ENCODE results near the gene NSD2. TPM values are rescaled to one million over a fixed set of nuclear protein-coding genes. Genes with fewer than 3 reads are reported as not detected.

Gene NSD2
- total RNA-seq, 1 donor from 2014 or later, result 138 TPM

DNA sequence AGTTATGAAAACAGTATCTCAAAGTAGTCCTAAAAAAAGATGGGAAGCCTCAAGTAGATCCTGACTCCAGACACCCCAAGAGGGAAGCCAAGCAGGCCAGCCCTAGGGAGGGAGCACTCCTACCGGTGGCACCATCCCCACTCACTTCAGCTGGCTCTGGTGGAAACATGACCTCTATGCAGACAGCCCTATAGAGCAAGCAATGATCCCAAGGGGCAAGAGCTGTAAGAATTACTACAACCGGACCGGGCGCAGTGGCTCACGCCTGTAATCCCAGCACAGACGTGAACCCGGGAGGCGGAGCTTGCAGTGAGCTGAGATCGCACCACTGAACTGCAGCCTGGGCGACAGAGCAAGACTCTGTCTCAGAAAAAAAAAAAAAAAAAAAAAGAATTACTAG is 20.9 kb upstream of the NSD2 start:
- H3K4me1 Mint-ChIP-seq (ENCODE audit: low read depth, unreplicated experiment), result peaks cover 2% of the 10 kb centered on the region
- no peak overlapping the region for H3K27ac Mint-ChIP-seq (ENCODE audit: unreplicated experiment)
- TF ChIP-seq CTCF (IDR thresholded peaks at IDR 0.05; ENCODE audit: partially characterized antibody, unreplicated experiment), result no peak
- H3K4me3 Mint-ChIP-seq (ENCODE audit: unreplicated experiment), result no peak overlapping the region
- H3K27me3 Mint-ChIP-seq (ENCODE audit: unreplicated experiment), result peaks cover 9% of the 10 kb centered on the region
- H3K9me3 Mint-ChIP-seq (ENCODE audit: unreplicated experiment), result peaks cover 2% of the 10 kb centered on the region
- no peaks in the 10 kb centered on the region for H3K36me3 Mint-ChIP-seq (ENCODE audit: unreplicated experiment)
- DNase-seq, result no peak

DNA sequence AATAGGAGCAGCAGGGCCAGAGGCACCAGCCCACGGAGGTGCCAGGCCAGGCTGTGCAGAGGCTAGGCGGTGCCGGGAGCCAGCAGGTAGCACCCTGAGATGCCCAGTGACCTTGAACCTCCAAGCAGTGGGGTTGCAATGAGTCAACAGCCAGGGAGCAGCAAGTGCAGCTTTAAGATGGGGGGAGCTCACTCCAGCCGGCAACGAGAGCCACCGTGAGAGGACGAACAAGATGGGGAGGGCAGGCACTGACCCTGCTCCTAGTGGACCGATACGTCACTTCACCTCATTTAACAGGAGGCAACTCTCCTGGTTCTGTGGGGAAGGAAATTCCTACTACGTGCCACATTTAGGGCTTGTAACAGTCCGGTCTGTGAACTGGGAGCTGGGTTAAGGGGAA is 20.0 kb upstream of the NSD2 start:
- TF ChIP-seq CTCF (IDR thresholded peaks at IDR 0.05; ENCODE audit: partially characterized antibody, unreplicated experiment), result no peak
- Mint-ChIP-seq H3K27me3 (ENCODE audit: unreplicated experiment) (peaks cover 9% of the 10 kb centered on the region), H3K27ac (ENCODE audit: unreplicated experiment) (no peak overlapping the region), H3K4me3 (ENCODE audit: unreplicated experiment) (no peak overlapping the region), H3K36me3 (ENCODE audit: unreplicated experiment) (no peaks in the 10 kb centered on the region), H3K9me3 (ENCODE audit: unreplicated experiment) (peaks cover 2% of the 10 kb centered on the region), H3K4me1 (ENCODE audit: low read depth, unreplicated experiment) (peaks cover 2% of the 10 kb centered on the region)
- DNase-seq, result no peak

DNA sequence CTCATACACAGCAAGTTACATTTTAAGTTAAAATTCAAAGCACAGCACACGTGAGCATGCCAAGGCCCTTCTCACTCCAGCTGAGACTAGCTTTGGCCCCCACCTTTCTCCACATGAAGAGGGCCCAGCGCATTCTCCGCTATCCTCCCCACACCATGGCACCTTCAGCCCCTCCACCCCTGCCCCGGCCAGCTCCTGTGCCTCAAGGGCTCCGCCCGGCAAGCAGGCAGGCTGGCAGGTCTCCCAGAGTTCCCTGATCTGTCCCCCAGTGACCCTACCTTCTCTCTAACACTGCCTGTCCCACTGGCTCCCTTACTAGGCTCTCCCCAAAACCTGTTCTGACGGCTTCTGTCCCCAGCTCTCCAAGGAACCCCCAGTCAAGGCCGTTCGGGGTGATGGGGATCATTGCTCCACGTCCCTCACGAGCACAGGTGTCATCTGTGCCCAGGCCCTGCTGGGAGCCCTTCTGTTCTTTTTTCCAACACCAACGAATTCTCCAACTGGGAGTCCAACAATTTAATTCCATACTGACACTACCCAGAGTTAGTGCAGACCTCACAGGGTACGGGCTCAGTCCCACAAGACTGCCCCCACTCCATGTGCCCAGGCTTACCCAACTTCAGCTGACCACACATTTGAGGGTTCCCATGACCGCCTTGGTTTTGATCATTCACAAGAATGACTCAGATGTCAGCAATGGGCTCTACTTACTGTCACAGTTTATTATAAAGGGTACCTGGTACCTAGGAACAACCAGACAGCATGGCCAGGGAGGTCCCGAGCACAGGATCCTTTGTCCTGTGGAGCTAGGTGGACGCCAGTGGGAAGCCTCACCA is 19.4 kb upstream of the NSD2 start:
- H3K27ac Mint-ChIP-seq (ENCODE audit: unreplicated experiment), result no peak overlapping the region
- no peak for DNase-seq
- no peaks in the 10 kb centered on the region for H3K36me3 Mint-ChIP-seq (ENCODE audit: unreplicated experiment)
- no peak overlapping the region for H3K4me3 Mint-ChIP-seq (ENCODE audit: unreplicated experiment)
- H3K27me3 Mint-ChIP-seq (ENCODE audit: unreplicated experiment), result peaks cover 9% of the 10 kb centered on the region
- peaks cover 2% of the 10 kb centered on the region for H3K4me1 Mint-ChIP-seq (ENCODE audit: low read depth, unreplicated experiment)
- no peak for TF ChIP-seq CTCF (IDR thresholded peaks at IDR 0.05; ENCODE audit: partially characterized antibody, unreplicated experiment)
- peaks cover 2% of the 10 kb centered on the region for H3K9me3 Mint-ChIP-seq (ENCODE audit: unreplicated experiment)

DNA sequence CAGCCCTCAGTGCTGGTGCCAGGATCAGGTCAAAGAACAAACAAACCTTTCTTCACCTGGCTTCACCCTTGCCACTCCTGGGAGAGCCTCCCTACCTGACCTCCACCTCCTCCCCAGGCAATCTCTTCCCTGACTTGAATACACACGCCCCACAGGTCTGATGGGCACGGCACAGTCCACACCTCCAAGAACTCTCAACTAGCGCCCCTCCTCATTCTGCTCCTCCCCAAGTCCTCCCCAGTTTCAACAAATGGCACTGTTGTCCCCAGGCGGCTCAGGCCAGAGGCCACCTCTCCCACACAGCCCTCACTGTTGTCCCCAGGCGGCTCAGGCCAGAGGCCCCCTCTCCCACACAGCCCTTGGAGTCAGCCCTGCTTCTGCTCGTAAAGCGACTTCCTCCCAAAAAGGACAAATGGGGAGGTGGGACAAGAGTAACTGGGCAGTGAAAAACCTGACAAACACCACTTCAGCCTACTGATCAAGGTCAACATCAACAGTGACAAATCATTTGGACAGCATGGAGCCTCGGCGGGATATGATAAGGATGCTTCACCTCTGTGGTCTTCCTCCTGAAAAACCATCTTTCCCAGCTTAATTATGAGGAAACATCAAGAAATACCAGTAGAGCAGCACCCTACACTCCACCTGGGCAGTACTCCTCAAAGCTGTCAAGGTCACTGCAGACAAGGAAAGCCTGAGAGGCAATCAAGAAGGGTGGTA is 18.1 kb upstream of the NSD2 start:
- Mint-ChIP-seq H3K27me3 (ENCODE audit: unreplicated experiment) (peaks cover 9% of the 10 kb centered on the region), H3K4me1 (ENCODE audit: low read depth, unreplicated experiment) (peaks cover 2% of the 10 kb centered on the region), H3K36me3 (ENCODE audit: unreplicated experiment) (no peaks in the 10 kb centered on the region), H3K9me3 (ENCODE audit: unreplicated experiment) (peaks cover 2% of the 10 kb centered on the region), H3K27ac (ENCODE audit: unreplicated experiment) (no peak overlapping the region), H3K4me3 (ENCODE audit: unreplicated experiment) (no peak overlapping the region)
- TF ChIP-seq CTCF (IDR thresholded peaks at IDR 0.05; ENCODE audit: partially characterized antibody, unreplicated experiment), result no peak
- DNase-seq, result no peak

DNA sequence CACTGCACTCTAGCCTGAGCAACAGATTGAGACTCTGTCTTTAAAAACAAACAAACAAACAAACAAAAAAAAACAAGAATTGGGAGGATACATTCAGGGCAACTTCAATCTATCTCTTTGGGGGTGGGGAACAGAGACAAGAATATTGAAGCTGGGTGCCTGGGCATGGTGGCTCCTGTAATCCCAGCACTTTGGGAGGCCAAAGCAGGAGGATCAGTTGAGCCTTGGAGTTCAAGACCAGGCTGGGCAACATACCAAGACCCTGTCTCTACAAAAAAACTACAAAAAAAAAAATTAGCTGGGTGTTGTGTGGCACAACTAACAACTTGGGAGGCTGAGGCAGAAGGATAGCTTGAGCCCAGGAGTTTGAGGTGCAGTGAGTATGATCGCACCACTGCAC is 16.4 kb upstream of the NSD2 start:
- Mint-ChIP-seq H3K27me3 (ENCODE audit: unreplicated experiment) (peaks cover 14% of the 10 kb centered on the region), H3K9me3 (ENCODE audit: unreplicated experiment) (peaks cover 2% of the 10 kb centered on the region), H3K4me3 (ENCODE audit: unreplicated experiment) (peak overlapping the region; percentile 84), H3K36me3 (ENCODE audit: unreplicated experiment) (no peaks in the 10 kb centered on the region), H3K27ac (ENCODE audit: unreplicated experiment) (no peak overlapping the region), H3K4me1 (ENCODE audit: low read depth, unreplicated experiment) (peaks cover 2% of the 10 kb centered on the region)
- TF ChIP-seq CTCF (IDR thresholded peaks at IDR 0.05; ENCODE audit: partially characterized antibody, unreplicated experiment), result no peak
- no peak for DNase-seq
